AG04450 (cell line): ENCODE data around the gene SLC18A2. TPM values are rescaled to one million over a fixed set of nuclear protein-coding genes. Genes with fewer than 3 reads are reported as not detected.
"Not testable (repeated sequence)": the region's sequence is repeated elsewhere in the genome, so short reads cannot be mapped to it uniquely, and the experiment has no call there.

Experiments used
- CTCF ChIA-PET: fragments of 300-600, 350-600 bp; formaldehyde crosslinking; extraction: SDS; loops from one replicate; lab custom pipeline; 2022; ENCODE audit warnings: antibody characterized with exemption, inconsistent platforms; lab: Charles Lee
- POLR2A ChIA-PET: fragments of 350-600 bp; formaldehyde crosslinking; extraction: SDS; loops from one replicate; lab custom pipeline; 2021; ENCODE audit warnings: antibody characterized with exemption, inconsistent platforms; lab: Yijun Ruan, JAX
- DNase-seq: peaks from one replicate; pipeline ENCODE4 v3.0.0-alpha.2; 2011; ENCODE audit warnings: low read depth, low spot score
- H3K27ac ChIP-seq: one replicate; pipeline ENCODE4 v1.5.1; 2012; ENCODE audit warnings: low read depth, low read length, control low read depth
- H3K27me3 ChIP-seq: one replicate; pipeline ENCODE4 v1.6.0; 2012; ENCODE audit warnings: low read length; ENCODE audit not compliant: control insufficient read depth, insufficient read depth
- H3K4me3 ChIP-seq: 2 replicates; pipeline ENCODE4 v1.5.1; 2011; ENCODE audit warnings: mild to moderate bottlenecking, low read depth, low read length, control low read depth
- H3K9me3 ChIP-seq: 2 replicates; pipeline ENCODE4 v1.5.1; 2012; ENCODE audit warnings: low read length; ENCODE audit not compliant: control insufficient read depth, insufficient read depth
- CTCF ChIP-seq: IDR thresholded peaks from 2 replicates; pipeline ENCODE4 v1.5.1; 2011; ENCODE audit warnings: low read depth, low read length, control low read depth, inconsistent platforms
- polyA plus RNA-seq: library from polyadenylated mRNA; depleted of rRNA; stranded (reverse); fragments of >200 nt; gene quantifications from 2 replicates; pipeline ENCODE4 v1.2.3, GENCODE V29; 2011

SLC18A2 gene
- polyA plus RNA-seq, 1 experiment: 0.01 TPM

GRCh38 chr10:117228210-117228609 lies 12.7 kb upstream of the SLC18A2 start:
- no peaks in the 10 kb centered on the region for H3K27me3 ChIP-seq
- no peak for TF ChIP-seq CTCF
- POLR2A ChIA-PET: no interaction called here
- H3K27ac ChIP-seq: no peak overlapping the region
- H3K9me3 ChIP-seq: no peaks in the 10 kb centered on the region
- DNase-seq: no peak
- no peak overlapping the region for H3K4me3 ChIP-seq
- CTCF ChIA-PET: interaction anchor here (1.4 to 4.9 kb wide), 2 partner anchors 11 kb away, joined by 5 to 23 read pairs; no protein-coding TSS in a partner anchor

- DNase-seq, POLR2A ChIA-PET, H3K4me3 ChIP-seq, H3K9me3 ChIP-seq, H3K27ac ChIP-seq, H3K27me3 ChIP-seq: not testable (repeated sequence)
- CTCF ChIA-PET: interaction anchor here (4.9 kb wide), 1 partner anchor 13 kb away, joined by 23 read pairs; no protein-coding TSS in a partner anchor
Measured at GRCh38 chr10:117230107-117230506, 10.8 kb upstream of the SLC18A2 start.

- peaks cover 22% of the 10 kb centered on the region for H3K27me3 ChIP-seq
- CTCF ChIA-PET: no interaction called here
- no peak overlapping the region for H3K4me3 ChIP-seq
- POLR2A ChIA-PET: no interaction called here
- H3K27ac ChIP-seq: no peak overlapping the region
- no peak for TF ChIP-seq CTCF
- DNase-seq: no peak
- no peaks in the 10 kb centered on the region for H3K9me3 ChIP-seq
Measured at GRCh38 chr10:117237401-117237991, 3.4 kb upstream of the SLC18A2 start.

GRCh38 chr10:117239051-117239450 lies 1.9 kb upstream of the SLC18A2 start:
- ChIA-PET CTCF (interaction anchor here (1.3 to 1.6 kb wide), 2 partner anchors 22 to 81 kb away, joined by 4 read pairs; no protein-coding TSS in a partner anchor), POLR2A (no interaction called here)
- H3K27me3 ChIP-seq: peaks cover 22% of the 10 kb centered on the region

GRCh38 chr10:117239721-117240620 lies 943 bp upstream of the SLC18A2 start:
- Histone ChIP-seq H3K27ac (no peak overlapping the region), H3K9me3 (no peaks in the 10 kb centered on the region), H3K4me3 (no peak overlapping the region), H3K27me3 (peaks cover 22% of the 10 kb centered on the region)
- POLR2A ChIA-PET: no interaction called here
- no peak for TF ChIP-seq CTCF
- no peak for DNase-seq
- CTCF ChIA-PET: interaction anchor here (0.5 to 1.6 kb wide), 3 partner anchors 12 to 80 kb away, joined by 4 to 6 read pairs (median 4); no protein-coding TSS in a partner anchor

More at GRCh38 chr10:117239051-117239450, 1.9 kb upstream of the SLC18A2 start:
- H3K4me3 ChIP-seq: no peak overlapping the region
- H3K27ac ChIP-seq: no peak overlapping the region
- H3K9me3 ChIP-seq: no peaks in the 10 kb centered on the region
- no peak for DNase-seq
- TF ChIP-seq CTCF: no peak
